Measurements from ENCODE around the gene L3MBTL4.
A peak's percentile ranks its signal among the peaks of the same experiment; 100 is the strongest.
"Not testable (repeated sequence)": the region's sequence is repeated elsewhere in the genome, so short reads cannot be mapped to it uniquely, and the experiment has no call there.

L3MBTL4 gene

GRCh38 chr18:6406075-6406909 lies 8.4 kb downstream of the L3MBTL4 start:
- DNase-seq: peak; percentile 87

GRCh38 chr18:6405237-6406074 lies 9.3 kb downstream of the L3MBTL4 start:
- DNase-seq: no peak

- no peak for DNase-seq
Observed at GRCh38 chr18:6404834-6405233, 9.9 kb downstream of the L3MBTL4 start.

GRCh38 chr18:6401687-6402086 lies 13.0 kb downstream of the L3MBTL4 start:
- no peak for DNase-seq

GRCh38 chr18:6399776-6400175 lies 14.9 kb downstream of the L3MBTL4 start:
- DNase-seq: peak; percentile 27

- no peak for DNase-seq
Observed at GRCh38 chr18:6397931-6398566, 16.7 kb downstream of the L3MBTL4 start.

GRCh38 chr18:6396847-6397246 lies 17.9 kb downstream of the L3MBTL4 start:
- DNase-seq: no peak

GRCh38 chr18:6396276-6396675 lies 18.4 kb downstream of the L3MBTL4 start:
- no peak for DNase-seq

- no peak for DNase-seq
Observed at GRCh38 chr18:6389005-6389404, 25.7 kb downstream of the L3MBTL4 start.

- no peak for DNase-seq
Observed at GRCh38 chr18:6382963-6383362, 31.7 kb downstream of the L3MBTL4 start.

- not testable (repeated sequence) for DNase-seq
Observed at GRCh38 chr18:6377473-6377872, 37.2 kb downstream of the L3MBTL4 start.

- no peak for DNase-seq
Observed at GRCh38 chr18:6376433-6377229, 38.1 kb downstream of the L3MBTL4 start.

GRCh38 chr18:6374935-6375529 lies 39.7 kb downstream of the L3MBTL4 start:
- no peak for DNase-seq

- no peak for DNase-seq
Observed at GRCh38 chr18:6374340-6374739, 40.4 kb downstream of the L3MBTL4 start.

- no peak for DNase-seq
Observed at GRCh38 chr18:6373187-6373586, 41.5 kb downstream of the L3MBTL4 start.

- DNase-seq: no peak
Observed at GRCh38 chr18:6370886-6371635, 43.6 kb downstream of the L3MBTL4 start.

GRCh38 chr18:6370410-6370809 lies 44.3 kb downstream of the L3MBTL4 start:
- no peak for DNase-seq

GRCh38 chr18:6368017-6368416 lies 46.7 kb downstream of the L3MBTL4 start:
- DNase-seq: no peak

GRCh38 chr18:6367208-6367607 lies 47.5 kb downstream of the L3MBTL4 start:
- no peak for DNase-seq

- DNase-seq: no peak
Observed at GRCh38 chr18:6366776-6367175, 47.9 kb downstream of the L3MBTL4 start.

GRCh38 chr18:6365385-6365784 lies 49.3 kb downstream of the L3MBTL4 start:
- DNase-seq: no peak

All from suppressor macrophage treated with lipopolysaccharide for 4 hours (primary cell).